ENCODE measurements around the gene ABTB1. TPM values are rescaled to one million over a fixed set of nuclear protein-coding genes. Genes with fewer than 3 reads are reported as not detected.
"Not testable (repeated sequence)": the region's sequence is repeated elsewhere in the genome, so short reads cannot be mapped to it uniquely, and the experiment has no call there.

ABTB1 gene
- polyA plus RNA-seq, 12 donors, result 9.9 to 23.0 (median 12.8) TPM; not detected in 1

- DNase-seq, result no peak
Observed at GRCh38 chr3:127670761-127671522, 1.8 kb upstream of the ABTB1 start.

- no peak for DNase-seq
Observed at GRCh38 chr3:127671523-127672428, 976 bp upstream of the ABTB1 start.

- no peak for DNase-seq
Observed at GRCh38 chr3:127673191-127674100, 694 bp downstream of the ABTB1 start.

GRCh38 chr3:127674101-127674721, 1.5 kb downstream of the ABTB1 start:
- no peak for DNase-seq

- DNase-seq, result no peak
Observed at GRCh38 chr3:127674790-127675189, 2.0 kb downstream of the ABTB1 start.

- DNase-seq, result no peak
Observed at GRCh38 chr3:127675651-127676391, 3.1 kb downstream of the ABTB1 start.

- no peak for DNase-seq
Observed at GRCh38 chr3:127676456-127676855, 3.7 kb downstream of the ABTB1 start.

GRCh38 chr3:127676921-127677351, 4.2 kb downstream of the ABTB1 start:
- no peak for DNase-seq

- no peak for DNase-seq
Observed at GRCh38 chr3:127677541-127678314, 5.0 kb downstream of the ABTB1 start.

GRCh38 chr3:127678315-127678599, 5.5 kb downstream of the ABTB1 start:
- DNase-seq, result no peak

- DNase-seq, result no peak
Observed at GRCh38 chr3:127678611-127679533, 6.1 kb downstream of the ABTB1 start.

GRCh38 chr3:127679534-127680145, 6.9 kb downstream of the ABTB1 start:
- DNase-seq, result no peak

- DNase-seq, result no peak
Observed at GRCh38 chr3:127680146-127680661, 7.5 kb downstream of the ABTB1 start.

- DNase-seq, result no peak
Observed at GRCh38 chr3:127680798-127681221, 8.1 kb downstream of the ABTB1 start.

GRCh38 chr3:127682175-127682554, 9.4 kb downstream of the ABTB1 start:
- DNase-seq, result not testable (repeated sequence)

GRCh38 chr3:127682561-127682960, 9.8 kb downstream of the ABTB1 start:
- no peak for DNase-seq

- no peak for DNase-seq
Observed at GRCh38 chr3:127684871-127685707, 12.3 kb downstream of the ABTB1 start.

Data from muscle of arm (tissue), 12 donors.